HG02981 (cell line): ENCODE data around the gene DNAH10.

Experiments used
- ATAC-seq: cut with Tn5 transposase; IDR thresholded peaks from one replicate; pipeline ENCODE4 v1.9.1; 2021; ENCODE audit warnings: mild to moderate bottlenecking, moderate library complexity; ENCODE audit not compliant: unreplicated experiment

Gene DNAH10

GRCh38 chr12:123962513-123962912 is 200.4 kb downstream of the DNAH10 start:
- no peak for ATAC-seq

GRCh38 chr12:123963821-123964220 is 201.7 kb downstream of the DNAH10 start:
- ATAC-seq: no peak

DNA sequence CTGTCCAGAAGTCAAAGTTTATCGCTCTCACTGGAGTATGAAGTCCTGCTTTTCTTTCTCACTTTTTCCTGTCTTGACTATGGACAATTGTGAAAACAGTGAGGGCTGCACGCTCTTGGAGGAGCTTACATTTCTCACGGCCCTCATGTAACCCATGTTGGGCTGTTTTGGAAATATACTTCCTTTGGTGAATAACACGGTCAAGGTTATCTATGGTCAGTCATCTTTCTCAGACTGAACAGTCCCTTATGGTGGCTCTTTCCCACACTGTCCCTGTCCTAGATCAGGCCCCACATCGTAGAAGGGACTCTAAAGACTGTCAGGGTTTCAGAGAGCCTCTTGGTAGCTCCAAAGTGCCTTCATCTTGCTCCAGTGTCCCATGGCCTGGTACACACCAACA is 203.3 kb downstream of the DNAH10 start:
- ATAC-seq: no peak

DNA sequence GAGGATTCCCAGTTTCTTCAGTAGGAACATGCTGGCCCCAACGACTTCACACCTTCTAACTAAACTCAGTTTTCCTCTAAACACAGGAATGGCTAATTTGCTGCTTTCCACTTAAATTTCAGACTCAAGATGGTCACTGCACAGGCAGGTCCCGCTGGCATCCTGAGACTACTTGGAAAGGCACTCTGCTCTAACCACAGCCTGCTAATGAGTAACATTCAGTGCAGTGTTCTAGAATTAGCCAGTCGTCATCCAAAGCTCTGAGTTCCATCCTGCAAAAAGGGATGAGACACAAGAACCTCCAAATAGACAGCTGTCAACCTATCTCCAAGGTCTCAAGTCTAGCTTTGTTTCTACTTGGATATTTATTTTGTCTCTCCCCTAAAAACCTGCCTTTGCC is 204.5 kb downstream of the DNAH10 start:
- ATAC-seq: no peak

DNA sequence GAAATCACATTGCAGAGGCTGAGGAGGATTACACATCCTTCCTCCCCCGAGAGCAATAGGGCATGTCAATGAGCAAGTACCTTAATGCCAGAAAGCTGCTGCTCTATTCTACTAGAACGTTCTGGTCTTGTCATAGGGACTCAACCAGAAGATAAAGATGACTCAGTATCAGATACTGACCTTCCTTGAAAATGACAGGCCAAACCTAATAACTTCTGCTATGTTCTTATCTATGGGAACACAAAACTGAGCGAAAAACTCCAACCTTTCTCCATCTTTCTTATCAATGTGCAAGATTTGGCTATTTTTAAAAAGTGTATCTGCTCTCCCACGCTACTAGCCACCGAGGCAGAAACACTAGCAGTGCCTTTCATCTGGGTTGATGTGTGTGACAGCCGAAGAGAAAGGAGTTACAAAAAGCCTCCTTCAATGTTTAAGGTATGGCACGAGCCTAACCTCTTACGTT is 205.1 kb downstream of the DNAH10 start:
- ATAC-seq: no peak

DNA sequence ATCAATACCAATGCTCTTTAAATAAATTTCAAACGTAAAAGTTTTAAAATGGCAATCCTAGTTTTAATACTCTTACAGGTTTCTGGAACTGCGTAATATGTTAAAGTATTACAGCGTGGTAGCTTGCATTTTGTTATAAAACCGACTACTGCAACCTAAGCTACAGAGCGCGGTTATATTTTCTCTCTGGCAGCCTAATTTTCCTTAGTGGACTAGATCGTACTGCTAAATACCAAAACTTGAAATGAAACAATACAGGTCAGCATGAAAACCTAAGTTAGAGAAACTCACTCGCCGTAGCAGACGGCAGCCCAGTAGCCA is 209.3 kb downstream of the DNAH10 start:
- ATAC-seq: no peak

DNA sequence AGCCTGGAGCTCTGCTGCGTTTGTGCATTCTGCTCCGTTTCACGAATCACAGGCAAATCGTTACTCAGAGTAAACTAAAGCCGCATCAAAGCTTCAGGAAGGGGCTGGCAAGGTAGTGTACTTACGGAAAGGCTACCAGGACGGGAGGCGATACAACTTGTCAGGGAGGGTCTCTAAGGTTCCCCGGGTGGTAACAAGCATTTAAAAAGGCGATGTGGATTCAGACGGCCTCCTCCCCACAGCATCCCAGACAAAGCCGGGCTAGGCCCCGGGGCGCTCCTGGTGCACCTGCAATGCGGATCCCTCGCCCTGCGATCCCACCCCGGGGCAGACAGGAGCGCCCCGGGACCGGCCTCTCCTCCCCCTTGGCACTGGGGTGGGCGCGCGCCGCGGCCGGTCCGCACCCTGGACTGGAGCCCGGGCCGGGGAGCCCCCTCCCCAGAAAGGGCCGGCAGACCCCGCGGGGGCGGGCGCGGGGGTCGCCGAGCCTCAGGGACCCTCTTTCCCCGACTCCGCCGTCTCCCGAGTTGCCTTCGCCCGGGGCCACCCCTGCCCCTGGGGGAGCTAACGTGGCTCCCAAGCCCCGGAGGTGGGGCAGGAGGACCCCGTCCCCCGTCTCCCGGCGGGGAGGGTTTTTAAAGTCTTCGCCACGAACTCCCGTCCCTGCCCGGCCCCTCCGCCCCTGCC is 209.8 kb downstream of the DNAH10 start:
- ATAC-seq: peak; percentile 9

- ATAC-seq: peak; percentile 86
These were observed 210.6 kb downstream of the DNAH10 start, which contains the start of the genes CCDC92 and ZNF664 for GRCh38 chr12:123972457-123973401. Gene CCDC92 (minus strand): TSS chr12:123972831. CDS start chr12:123944305, 28,526 bp downstream. Gene ZNF664 (plus strand): TSS chr12:123973215. CDS start chr12:124012145, 38,930 bp downstream.

DNA sequence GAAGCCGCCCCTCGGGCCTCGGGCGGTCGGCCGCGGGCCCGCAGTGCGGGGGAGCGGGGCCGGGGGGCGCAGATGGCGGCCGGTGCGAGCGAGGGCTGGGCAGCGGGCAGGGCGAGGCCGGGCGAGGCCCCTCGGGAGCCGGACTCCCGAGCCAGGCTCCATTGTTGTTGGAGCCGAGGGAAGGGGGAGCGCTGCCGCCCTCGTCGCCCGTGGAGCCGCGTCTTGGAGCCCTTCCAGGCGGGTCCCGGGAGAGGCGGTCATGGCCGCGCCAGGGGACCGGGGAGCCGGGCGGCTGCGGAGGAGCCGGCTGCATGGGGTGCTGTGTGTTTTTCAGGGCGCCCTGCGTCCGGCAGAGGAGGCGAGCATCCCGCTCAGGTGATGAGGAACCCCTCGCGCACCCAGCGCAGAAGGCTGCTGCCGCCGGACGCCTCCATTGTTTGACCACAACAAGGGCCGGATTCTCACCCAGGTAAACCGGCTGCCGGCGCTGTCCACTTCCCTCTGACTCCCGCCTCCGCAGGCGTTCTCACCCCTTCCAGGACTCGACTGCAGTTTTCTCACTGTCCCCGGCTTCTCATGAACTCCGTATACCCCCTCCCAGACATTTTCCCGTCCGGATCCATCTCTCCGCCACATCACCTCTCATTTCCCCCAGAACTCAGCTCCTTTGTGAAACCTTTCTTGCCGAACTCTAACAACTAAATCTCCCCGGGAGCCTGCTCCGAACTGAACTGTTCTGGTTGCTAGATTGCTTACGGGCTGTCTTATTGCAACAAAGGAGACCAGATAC is 211.6 kb downstream of the DNAH10 start:
- ATAC-seq: peak; percentile 4

GRCh38 chr12:123976227-123976826 is 214.2 kb downstream of the DNAH10 start:
- ATAC-seq: no peak

GRCh38 chr12:123979566-123979965 is 217.5 kb downstream of the DNAH10 start:
- no peak for ATAC-seq

- no peak for ATAC-seq
These were observed 220.2 kb downstream of the DNAH10 start for GRCh38 chr12:123982269-123982668.

- ATAC-seq: no peak
These were observed 221.9 kb downstream of the DNAH10 start for GRCh38 chr12:123983822-123984485.

GRCh38 chr12:123984903-123985302 is 222.8 kb downstream of the DNAH10 start:
- no peak for ATAC-seq
